ENCODE measurements around the gene PEF1. TPM values are rescaled to one million over a fixed set of nuclear protein-coding genes. Genes with fewer than 3 reads are reported as not detected.

The PEF1 gene
- total RNA-seq, 1 donor from 2014 or later, result 34.1 TPM

GRCh38 chr1:31642897-31643296 lies 1.8 kb downstream of the PEF1 start:
- intact Hi-C loops (cut with micrococcal nuclease), result no loop called here
- ATAC-seq, result no peak
- no peak for DNase-seq

- intact Hi-C loops (cut with micrococcal nuclease), result no loop called here
- DNase-seq (no peak), ATAC-seq (no peak)
Measured at GRCh38 chr1:31642366-31642765, 2.3 kb downstream of the PEF1 start.

GRCh38 chr1:31640964-31641363 lies 3.7 kb downstream of the PEF1 start:
- intact Hi-C loops (cut with micrococcal nuclease), result no loop called here
- DNase-seq (no peak), ATAC-seq (no peak)

- ATAC-seq (no peak), DNase-seq (no peak)
- intact Hi-C loops (cut with micrococcal nuclease), result no loop called here
Measured at GRCh38 chr1:31640179-31640578, 4.5 kb downstream of the PEF1 start.

GRCh38 chr1:31639543-31639942 lies 5.1 kb downstream of the PEF1 start:
- ATAC-seq (no peak), DNase-seq (no peak)
- intact Hi-C loops (cut with micrococcal nuclease), result no loop called here

- no peak for ATAC-seq
Measured at GRCh38 chr1:31637915-31638673, 6.6 kb downstream of the PEF1 start.

GRCh38 chr1:31633117-31633516 lies 11.6 kb downstream of the PEF1 start:
- intact Hi-C loops (cut with micrococcal nuclease), result no loop called here
- no peak for ATAC-seq
- no peak for DNase-seq

More at GRCh38 chr1:31637915-31638673, 6.6 kb downstream of the PEF1 start:
- no peak for DNase-seq
- intact Hi-C loops (cut with micrococcal nuclease), result no loop called here

- intact Hi-C loops (cut with micrococcal nuclease), result no loop called here
- DNase-seq (no peak), ATAC-seq (no peak)
Measured at GRCh38 chr1:31632649-31633048, 12.0 kb downstream of the PEF1 start.

GRCh38 chr1:31628931-31629556 lies 15.6 kb downstream of the PEF1 start:
- DNase-seq (no peak), ATAC-seq (no peak)
- intact Hi-C loops (cut with micrococcal nuclease), result no loop called here

- peak; percentile 83 for ATAC-seq
- intact Hi-C loops (cut with micrococcal nuclease), result no loop called here
- peak; percentile 81 for DNase-seq
Measured at GRCh38 chr1:31627930-31628559, 16.6 kb downstream of the PEF1 start.

GRCh38 chr1:31627301-31627929 lies 17.3 kb downstream of the PEF1 start:
- ATAC-seq, result peak; percentile 78
- intact Hi-C loops (cut with micrococcal nuclease), result no loop called here
- DNase-seq, result peak; percentile 83

GRCh38 chr1:31626223-31627207 lies 18.2 kb downstream of the PEF1 start:
- peak; percentile 1 for ATAC-seq
- intact Hi-C loops (cut with micrococcal nuclease), result no loop called here
- DNase-seq, result peak; percentile 34

GRCh38 chr1:31625561-31626222 lies 19.0 kb downstream of the PEF1 start:
- intact Hi-C loops (cut with micrococcal nuclease), result no loop called here
- ATAC-seq (no peak), DNase-seq (no peak)

- intact Hi-C loops (cut with micrococcal nuclease), result no loop called here
- ATAC-seq, result no peak
- no peak for DNase-seq
Measured at GRCh38 chr1:31624731-31625514, 19.8 kb downstream of the PEF1 start.

- intact Hi-C loops (cut with micrococcal nuclease), result no loop called here
- ATAC-seq, result no peak
- DNase-seq, result no peak
Measured at GRCh38 chr1:31624309-31624708, 20.4 kb downstream of the PEF1 start.

GRCh38 chr1:31623365-31623764 lies 21.3 kb downstream of the PEF1 start:
- DNase-seq, result no peak
- intact Hi-C loops (cut with micrococcal nuclease), result no loop called here
- ATAC-seq, result no peak

GRCh38 chr1:31621847-31622730 lies 22.6 kb downstream of the PEF1 start:
- DNase-seq, result peak; percentile 68
- intact Hi-C loops (cut with micrococcal nuclease), result no loop called here
- peak; percentile 21 for ATAC-seq
